ENCODE data around the gene HSP90B1.

Gene HSP90B1

DNA sequence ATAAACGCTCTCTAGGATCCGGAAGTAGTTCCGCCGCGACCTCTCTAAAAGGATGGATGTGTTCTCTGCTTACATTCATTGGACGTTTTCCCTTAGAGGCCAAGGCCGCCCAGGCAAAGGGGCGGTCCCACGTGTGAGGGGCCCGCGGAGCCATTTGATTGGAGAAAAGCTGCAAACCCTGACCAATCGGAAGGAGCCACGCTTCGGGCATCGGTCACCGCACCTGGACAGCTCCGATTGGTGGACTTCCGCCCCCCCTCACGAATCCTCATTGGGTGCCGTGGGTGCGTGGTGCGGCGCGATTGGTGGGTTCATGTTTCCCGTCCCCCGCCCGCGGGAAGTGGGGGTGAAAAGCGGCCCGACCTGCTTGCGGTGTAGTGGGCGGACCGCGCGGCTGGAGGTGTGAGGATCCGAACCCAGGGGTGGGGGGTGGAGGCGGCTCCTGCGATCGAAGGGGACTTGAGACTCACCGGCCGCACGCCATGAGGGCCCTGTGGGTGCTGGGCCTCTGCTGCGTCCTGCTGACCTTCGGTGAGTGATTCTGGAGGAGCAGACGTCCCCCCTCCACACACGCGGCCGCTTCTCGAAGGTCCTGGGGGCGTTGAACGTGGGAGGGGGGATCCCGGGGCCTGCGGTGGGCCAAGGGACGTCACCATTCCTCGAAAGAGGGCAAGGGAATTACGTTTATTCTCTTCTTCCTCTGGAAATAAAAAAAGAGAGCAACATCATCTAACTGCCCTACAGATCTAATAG is at the start of gene HSP90B1:
Gene HSP90B1, plus strand, starts transcription at position 377 of the 753 bp plus-strand sequence. Its CDS starts 106 bp downstream, at position 483.
- peak; percentile 99 for DNase-seq (ENCODE audit: low read depth)

DNA sequence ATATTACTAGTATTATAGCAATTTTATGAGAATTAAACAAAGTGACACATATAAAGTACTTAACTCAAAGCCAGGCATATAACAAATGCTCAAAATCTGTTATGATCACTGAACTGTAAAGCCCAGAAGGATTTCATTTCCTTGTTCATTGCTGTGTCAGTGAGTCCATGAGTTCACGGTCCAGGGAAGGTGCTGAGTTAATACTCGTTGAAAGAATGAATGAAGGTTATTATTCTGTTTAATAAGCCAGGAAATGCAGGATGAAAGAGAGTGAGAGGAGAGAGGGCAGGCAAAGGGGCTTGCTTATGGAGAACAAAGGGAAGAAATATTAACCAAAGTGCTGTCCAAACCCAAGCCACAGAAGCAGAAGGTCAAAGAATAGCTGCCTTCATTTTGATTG is 48.9 kb upstream of the HSP90B1 start:
- DNase-seq (ENCODE audit: low read depth), result no peak

DNA sequence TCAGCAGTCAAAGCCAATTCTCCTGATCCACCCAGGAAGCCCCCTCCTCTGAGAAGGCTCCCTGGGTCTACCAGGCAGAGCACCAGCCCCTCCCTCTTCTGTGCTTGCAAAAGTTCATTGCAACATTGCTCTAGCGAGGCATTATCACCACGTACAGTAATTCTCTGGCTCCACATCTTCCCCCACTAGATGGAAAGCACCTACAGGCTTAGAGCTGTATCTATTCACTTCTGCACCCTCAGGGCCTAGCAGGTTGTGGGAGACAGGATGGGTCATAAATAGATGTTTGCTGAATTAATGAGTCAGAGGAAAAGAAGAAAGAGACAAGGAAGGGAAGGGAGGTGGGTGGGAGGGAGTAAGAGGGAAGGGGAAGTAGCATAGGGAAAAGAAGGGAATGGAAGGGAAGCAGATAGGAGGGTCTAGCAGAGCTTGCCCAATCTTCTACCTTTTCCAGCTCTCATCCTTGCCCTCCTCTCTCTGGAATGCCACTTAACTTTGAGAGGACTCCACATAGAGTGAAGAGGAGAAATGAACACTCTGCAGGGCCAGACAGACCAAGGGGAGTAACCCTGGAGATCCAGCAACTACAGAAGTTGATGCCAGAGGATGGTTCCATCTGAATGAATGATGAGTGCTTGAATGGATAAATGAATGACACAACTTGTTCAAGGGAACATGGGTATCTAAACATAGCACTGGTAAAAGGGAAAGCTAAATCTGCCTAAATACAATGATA is 47.2 kb upstream of the HSP90B1 start:
- no peak for DNase-seq (ENCODE audit: low read depth)

DNA sequence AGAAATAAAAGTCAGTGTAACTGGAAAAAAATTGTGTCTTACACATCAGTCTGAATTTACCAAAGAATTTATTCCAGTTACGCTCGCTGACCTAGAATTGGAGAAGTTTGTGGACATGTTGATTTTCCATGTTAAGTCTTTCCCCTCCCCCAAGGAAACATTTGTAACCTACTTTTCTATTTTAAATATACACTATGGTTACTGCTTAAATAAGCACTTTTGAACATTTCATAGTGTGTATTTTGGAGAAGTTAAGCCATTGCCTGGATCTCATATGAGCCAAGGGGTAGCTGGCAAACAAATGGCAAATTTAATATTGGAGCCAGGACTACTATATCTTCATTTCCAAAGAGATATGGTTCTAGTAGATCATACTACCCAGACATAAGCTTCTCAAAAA is 46.3 kb upstream of the HSP90B1 start:
- DNase-seq (ENCODE audit: low read depth), result no peak

DNA sequence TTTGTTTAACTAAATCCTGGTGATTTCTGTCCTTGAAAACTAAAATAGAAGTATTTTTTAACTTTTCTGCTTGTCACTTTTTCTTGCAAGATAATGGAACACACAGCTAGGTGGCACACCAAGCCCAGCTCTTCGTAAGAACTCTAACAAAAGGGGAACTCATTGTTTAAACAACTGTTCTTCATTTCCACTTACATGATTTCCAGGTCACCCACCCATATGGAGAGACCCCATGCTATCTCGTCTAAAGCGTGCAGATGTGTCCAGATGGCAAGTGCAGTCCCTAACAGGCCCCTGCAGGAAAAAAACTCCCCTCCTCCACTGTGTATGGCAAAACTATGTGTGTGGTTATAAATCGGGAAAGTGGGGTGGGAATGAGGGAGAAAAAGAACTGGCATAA is 45.9 kb upstream of the HSP90B1 start:
- DNase-seq (ENCODE audit: low read depth), result no peak

DNA sequence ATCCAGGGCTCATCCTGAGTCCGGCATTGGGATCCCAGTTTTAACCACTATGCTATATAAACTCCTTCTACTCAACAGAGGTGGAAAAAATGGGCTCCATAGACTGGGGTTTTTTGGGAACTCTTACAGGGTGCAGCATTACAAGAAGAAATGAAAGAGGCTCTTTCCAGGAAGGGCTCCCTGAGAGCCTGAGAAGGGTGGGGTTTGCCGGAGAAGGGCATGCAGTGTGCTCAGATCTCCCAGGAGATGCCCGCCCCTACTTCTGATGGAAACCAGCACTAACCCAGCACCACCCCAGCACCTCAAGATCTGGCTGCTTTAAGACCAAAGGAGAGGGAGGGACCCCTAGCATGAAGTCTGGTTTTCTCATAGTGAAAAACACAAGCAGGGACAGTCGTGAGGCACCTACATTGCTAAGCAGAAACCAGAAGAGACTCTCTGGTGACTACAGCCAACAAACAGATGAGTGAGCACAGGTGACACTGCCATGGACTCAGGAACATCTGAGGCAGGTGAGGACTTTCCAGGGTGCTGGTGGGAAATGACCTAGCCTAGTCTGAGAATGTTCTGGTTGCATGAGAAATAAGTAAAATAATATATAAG is 43.9 kb upstream of the HSP90B1 start:
- DNase-seq (ENCODE audit: low read depth), result no peak

DNA sequence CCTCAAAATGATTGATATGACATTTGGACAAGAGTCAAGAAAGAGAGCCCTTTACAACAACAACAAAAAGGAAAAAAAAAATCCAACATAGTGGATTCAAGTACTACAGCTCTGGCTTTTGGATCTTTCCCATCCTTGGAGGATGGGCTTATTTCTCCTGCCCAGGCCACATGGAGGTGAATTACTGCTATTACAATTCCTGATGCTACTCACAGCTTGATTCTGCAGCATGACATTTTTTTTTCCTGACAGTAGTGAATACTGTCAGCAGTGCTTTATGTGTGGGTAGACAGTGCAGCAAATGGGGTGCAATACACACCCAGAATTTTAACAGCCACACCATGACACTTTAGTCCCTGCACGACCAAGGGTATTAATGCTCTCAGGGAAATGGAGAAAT is 42.5 kb upstream of the HSP90B1 start:
- no peak for DNase-seq (ENCODE audit: low read depth)

DNA sequence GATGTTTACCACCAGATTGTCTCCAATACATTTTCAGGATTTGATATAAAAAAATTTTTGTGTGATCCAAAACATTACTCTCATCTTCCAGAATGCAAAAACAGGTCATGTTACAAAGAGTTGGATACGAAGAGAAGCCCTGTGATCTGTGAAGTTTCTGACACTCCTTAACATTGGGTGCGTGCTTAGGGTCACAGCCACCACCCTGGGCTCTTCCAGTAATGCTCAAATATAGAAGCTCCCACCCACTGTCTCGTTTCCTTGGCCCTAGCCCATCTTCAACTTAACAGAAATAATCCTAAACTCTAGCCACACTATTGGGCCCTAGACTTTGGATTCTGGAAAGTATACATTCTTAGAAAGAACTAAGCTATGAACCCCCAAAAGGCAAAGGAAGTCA is 32.9 kb upstream of the HSP90B1 start:
- DNase-seq (ENCODE audit: low read depth), result no peak

DNA sequence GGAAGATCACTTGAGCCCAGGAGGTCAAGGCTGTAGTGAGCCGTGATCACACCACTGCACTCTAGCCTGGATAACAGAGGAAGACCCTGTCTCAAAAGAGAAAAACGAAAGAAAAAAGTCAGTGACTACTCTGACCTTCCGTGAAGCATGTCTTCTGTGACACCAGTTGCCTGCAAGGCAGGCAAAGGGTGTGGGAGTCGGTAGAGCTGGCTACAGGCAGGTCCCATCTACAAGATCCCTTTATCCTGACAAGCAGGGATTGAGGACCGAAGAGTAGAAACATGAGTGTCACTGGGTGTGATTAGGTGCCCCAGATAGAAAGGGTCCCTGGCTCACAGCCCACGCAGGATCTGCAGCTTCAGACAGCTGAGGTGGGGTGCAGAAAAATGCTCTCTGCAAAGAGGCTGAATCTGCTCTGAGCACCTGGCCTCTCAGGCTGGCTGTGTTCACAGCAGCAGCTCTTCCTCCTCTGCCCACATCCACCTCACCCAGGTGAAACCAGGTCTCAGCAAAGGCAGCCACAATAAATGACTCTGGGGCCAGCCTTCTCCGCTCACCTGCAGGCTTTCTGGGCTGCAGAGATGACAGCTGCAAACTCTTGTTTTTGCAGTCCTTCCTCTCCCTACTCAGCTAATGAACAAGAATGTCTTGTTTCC is 28.6 kb upstream of the HSP90B1 start:
- no peak for DNase-seq (ENCODE audit: low read depth)

DNA sequence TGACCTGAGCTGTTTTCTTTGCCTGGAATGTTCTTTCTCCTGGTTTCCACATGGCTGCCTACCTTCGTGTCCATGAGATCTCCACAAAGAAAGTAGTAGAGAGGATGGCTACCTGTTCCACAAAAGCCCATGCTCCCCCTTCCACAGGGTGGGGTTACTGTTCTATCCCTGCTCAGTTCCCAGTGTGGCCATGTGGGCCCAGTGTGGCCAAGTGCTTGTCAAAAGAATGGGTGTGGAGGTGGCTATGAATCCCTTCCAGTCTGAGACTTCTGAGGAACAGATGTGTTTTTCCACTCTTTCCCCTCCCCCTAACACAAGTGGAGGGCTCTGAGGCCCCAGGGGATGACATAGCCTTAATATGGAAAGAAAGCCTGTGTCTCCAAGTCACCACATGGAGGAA is 26.2 kb upstream of the HSP90B1 start:
- no peak for DNase-seq (ENCODE audit: low read depth)

DNA sequence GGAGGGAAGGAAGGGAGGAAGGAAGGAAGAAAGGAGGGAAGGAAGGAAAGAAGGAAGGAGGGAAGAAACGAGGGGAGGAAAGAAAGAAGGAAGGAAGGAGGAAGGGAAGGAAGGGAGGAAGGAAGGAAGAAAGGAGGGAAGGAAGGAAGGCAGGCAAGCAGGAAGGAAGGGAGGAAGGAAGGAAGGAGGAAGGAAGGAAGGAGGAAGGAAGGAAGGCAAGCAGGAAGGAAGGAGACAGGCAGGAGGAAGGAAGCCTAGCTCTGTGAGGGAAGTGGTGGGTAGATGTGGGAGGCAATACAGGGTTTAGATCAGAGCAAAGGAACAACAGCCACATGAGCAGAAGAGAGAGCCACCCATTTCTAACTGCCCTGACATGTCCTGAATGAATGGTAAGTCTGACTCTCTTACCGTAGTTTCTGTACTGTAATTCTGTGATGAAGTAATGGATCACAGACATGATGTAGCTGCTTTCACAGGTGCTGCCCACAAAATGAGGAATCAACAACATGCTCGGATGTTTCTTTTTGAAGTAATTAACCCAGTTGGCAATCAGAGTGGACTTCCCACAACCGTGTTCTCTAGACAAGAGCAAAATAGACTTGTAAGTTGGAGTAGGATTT is 24.4 kb upstream of the HSP90B1 start:
- no peak for DNase-seq (ENCODE audit: low read depth)

DNA sequence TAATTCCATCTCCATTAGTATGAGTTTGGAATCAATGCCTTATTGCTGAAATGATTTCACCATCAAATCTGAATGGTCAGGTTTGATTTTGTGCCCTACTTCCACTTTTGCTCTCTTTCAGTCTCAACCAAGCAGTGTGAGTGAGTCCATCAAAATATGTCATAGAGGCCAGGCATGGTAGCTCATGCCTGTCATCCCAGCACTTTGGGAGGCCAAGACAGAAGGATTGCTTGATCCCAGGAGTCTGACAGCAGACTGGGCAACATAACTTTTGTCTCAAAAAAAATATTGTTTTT is 22.0 kb upstream of the HSP90B1 start:
- DNase-seq (ENCODE audit: low read depth), result no peak

DNA sequence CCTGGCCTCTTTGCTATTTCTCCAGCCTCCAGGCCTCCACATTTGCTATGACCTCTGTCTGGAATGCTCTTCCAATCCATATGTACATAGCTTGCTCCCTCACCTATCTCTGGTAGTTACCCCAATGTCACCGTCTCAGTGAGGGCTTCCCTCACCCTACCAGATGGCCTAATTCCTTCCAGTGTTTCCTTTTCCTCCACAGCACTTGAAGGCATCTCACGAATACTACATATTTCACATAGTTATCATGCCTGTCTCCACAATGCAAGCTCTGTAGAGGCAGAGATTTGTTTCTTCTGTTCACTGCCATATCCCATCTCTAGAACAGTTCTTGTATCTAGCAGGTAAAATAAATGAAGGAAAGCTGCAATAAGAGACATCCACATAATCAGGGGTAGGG is 21.3 kb upstream of the HSP90B1 start:
- DNase-seq (ENCODE audit: low read depth), result no peak

DNA sequence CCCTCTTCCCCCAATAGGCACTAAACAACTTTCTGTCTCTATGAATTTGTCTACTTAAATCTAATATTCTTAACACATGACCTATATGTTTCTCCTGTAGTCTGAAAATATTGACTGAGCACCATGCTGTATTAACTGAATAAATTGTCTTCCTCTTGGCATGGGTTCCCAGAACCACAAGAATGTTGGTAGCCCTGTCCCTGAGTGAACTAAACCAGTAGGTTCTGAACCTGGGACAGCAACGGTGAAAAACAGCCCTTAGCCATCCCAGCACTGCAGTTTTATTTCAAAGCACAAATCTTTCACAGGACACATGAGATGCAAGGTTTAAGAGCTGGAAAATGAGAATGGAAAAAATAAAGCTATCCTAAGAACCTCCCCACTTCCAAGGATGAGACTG is 20.4 kb upstream of the HSP90B1 start:
- no peak for DNase-seq (ENCODE audit: low read depth)

DNA sequence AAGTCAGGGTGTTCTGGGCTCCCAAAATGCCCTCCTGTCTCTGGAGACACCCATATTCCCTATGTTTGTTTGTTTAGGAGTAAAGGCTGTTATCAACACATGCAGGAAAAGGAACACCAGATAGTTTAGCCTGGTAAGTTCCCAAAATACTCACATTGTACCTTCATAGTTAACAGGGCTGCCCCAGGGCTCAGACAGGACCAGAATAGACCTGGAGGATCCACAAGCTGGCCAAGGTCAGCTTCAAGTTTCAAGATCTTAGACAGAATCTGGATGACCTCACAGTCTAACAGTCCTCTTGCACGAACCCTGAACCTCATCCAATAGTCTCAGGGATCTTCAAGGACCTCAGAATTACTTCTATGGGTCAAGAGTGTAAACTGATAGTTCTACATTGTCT is 18.1 kb upstream of the HSP90B1 start:
- DNase-seq (ENCODE audit: low read depth), result no peak

DNA sequence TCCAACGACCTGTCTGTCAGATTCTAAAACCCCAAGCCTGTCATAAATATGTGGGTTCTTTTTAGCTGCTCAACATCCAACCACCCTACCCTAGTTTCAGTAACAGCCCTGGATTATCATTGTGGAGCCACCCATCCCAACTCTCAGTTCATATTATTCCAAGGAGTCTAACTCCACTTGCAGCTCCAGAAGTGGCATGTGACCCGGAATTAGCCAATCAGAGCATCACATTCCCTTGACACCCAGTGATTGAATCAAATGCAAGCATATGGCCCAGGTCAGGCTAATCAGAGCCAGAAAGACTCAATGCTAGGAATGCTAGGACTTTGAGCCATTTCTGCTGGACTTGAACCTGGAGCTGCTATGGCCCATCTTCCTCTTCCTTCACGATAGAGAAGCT is 17.1 kb upstream of the HSP90B1 start:
- no peak for DNase-seq (ENCODE audit: low read depth)

DNA sequence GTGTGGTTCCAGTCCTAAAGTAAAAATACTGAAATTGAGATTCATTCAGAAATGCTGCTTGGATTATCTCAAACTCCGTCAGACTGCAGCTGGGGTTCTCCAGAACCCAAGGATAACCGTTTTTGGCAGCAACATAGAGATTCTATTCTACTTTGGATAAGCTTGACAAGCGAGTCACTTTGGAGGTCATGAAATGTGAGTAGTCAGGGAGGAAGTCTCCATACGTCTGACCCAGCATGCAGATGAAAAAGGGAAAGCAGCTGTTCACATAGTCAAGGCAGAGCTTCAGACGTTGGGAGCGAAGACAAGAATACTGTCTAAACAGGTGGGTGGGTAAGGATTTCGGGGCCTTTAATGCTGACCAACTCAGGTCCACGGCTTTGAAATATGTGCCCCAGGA is 14.9 kb upstream of the HSP90B1 start:
- no peak for DNase-seq (ENCODE audit: low read depth)

DNA sequence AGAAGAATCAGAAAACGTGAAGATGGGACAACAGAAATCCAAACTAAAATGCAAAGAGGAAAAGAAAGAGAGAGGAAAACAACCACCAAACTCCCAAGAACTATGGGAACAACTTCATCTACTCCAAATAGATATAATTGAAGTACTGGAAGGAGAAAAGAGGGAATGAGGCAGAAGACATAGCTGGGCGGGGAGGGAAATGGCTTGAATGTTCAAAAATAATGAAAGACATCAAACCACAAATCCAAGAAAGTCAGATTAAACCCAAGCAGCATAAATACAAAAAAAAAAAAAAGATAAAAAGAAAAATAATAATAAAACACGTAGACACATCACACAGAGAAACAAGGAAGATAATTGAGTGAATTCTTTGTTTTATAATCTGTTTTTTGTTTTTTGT is 12.3 kb upstream of the HSP90B1 start:
- no peak for DNase-seq (ENCODE audit: low read depth)

DNA sequence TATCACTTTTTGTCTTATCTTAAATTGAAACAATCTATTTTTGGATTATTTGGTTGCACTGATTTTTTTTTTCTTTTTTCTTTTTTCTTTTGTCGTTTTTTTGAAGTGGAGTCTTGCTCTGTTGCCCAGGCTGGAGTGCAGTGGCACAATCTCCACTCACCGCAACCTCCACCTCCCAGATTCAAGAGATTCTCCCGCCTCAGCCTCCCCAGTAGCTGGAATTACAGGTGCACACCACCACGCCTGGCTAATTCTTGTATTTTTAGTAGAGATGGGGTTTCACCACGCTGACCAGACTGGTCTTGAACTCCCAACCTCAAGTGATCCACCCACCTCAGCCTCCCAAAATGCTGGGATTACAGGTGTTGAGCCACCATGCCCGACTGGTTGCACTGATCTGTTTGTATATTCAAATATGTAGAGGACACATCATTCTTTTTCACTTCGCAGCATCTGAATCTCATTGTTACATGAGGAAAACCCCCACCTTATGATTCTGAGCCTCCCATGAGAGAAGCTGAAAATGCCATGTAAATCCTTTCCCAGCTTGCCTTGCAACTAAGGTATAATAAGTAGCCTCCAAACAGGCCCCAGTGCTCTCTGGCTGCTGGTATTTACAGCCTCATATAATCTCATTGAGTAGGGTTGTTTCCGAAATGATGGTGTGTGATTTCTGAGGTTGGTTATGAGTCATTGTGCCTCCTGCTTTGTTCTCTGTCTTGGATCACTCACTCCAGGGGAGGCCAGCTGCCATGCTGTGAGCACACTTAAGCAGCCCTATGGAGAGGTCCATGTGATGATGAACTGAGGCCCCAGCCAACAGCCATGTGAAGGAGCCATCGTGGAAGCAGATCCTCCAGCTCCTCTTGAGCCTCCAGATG is 5.2 kb upstream of the HSP90B1 start:
- DNase-seq (ENCODE audit: low read depth), result peak; percentile 39

DNA sequence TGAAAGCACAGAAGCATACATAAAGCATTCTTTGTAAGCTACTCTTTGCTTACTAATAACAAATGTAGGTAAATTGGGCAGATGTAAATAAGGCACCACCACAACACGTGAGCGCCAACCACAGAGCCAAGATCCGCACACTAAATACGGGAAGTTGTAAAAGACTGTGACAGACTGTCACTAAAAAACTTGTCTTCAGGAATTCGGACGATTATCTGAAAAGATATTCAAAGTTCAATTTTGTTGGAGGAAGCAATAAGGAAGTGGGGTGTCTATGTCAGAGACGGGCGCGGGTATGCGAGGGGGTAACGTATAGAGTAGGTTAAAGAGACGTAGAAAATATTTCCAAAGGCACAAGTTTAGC is 1.5 kb upstream of the HSP90B1 start:
- DNase-seq (ENCODE audit: low read depth), result peak; percentile 21

DNA sequence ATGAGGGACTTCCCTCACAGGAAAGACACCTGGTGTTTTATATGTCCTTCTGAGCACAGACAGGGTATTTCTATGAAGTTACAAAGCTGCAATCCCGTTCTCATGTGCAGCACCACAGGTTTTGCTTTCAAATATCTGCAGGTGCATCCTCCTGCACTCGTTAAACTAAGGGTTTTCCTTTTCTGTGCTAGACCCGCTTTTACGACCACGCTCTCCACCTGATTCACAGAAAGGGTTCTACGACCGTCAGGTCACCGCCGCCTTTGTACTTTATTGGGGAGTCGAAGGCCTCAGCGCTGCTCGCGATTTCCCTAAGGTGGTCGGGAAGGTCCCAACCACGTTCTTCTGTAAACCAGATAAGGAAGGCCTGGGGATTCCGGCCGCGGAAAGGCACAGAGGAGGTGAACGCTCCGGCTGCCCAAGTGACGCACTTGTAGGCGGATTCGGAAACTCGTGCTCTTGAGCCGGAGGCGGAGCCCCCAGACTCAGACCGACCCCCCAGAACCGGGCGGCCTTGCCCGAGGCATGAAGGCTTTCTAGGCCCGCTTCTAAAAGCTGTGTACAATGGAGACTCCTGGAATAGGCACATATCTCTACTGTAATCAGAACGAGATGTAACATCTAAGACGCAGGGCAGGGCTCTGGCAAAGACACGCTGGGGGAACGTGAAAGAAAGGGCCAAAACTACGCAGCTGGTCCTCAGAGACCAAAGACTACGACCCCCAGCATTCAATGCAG is 995 bp upstream of the HSP90B1 start:
- DNase-seq (ENCODE audit: low read depth), result peak; percentile 75

All from activated T-cell treated with anti-CD3 and anti-CD28 coated beads for 24 hours (primary cell).